SIG-M5 treated with dmso at 0.1 percent for 504 hours (cell line): ENCODE results near the gene ARSI.

Experiments
- DNase-seq: peaks from one replicate; lab custom pipeline; 2025; ENCODE audit not compliant: unreplicated experiment; lab: John Stamatoyannopoulos, UW

The ARSI gene

GRCh38 chr5:150294551-150295071 lies 8.1 kb downstream of the ARSI start:
- no peak for DNase-seq

- no peak for DNase-seq
These were observed 9.4 kb downstream of the ARSI start for GRCh38 chr5:150293091-150293941.

- no peak for DNase-seq
These were observed 11.0 kb downstream of the ARSI start for GRCh38 chr5:150291388-150292385.

DNA sequence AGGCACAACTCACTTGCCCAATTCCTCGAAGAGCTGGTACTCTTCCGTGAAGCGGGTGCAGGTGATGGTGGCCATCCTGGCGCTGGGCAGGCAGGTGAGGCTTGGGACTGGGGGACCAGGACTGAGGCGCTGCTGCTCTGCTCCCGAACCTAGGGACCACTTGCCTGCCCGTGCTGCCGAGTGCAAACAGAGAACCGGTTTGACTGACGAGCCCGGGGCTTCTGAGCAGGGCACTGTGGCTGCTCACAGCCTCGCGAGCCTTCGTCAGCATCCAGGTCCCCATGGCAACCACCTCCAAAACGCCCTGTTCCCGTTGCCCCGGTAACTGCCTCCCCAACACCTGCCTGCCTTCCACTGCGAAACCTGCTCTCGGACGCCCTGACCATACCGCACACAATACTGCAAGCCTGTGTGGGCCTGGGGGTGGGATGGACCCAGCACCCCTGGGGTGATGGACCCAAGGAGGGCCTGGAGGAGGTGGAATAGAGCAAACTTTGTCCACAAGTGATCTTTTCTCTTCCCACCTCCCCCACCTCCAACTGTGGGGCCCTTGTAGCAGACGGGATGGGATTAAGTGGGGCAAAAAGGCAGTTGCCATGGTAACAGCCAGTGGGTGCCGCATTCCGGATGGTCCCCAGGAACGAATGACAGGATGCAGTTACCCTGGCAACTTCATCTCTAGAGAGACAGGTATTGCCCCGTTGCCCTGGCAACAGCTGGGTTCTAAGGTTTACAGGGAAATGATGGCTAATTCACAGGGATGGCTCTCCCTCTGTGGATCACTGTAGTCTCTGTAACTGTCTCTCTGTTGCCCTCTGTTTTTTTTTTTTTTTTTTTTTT lies 12.9 kb downstream of the ARSI start, which contains the start of gene CAMK2A:
TSS of gene CAMK2A (minus strand) at position 223 of the 840 bp plus-strand sequence. CDS start at position 75, 148 bp downstream.
- DNase-seq: no peak

- no peak for DNase-seq
These were observed 13.9 kb downstream of the ARSI start for GRCh38 chr5:150288791-150289190.

GRCh38 chr5:150288361-150288760 lies 14.3 kb downstream of the ARSI start:
- no peak for DNase-seq

DNA sequence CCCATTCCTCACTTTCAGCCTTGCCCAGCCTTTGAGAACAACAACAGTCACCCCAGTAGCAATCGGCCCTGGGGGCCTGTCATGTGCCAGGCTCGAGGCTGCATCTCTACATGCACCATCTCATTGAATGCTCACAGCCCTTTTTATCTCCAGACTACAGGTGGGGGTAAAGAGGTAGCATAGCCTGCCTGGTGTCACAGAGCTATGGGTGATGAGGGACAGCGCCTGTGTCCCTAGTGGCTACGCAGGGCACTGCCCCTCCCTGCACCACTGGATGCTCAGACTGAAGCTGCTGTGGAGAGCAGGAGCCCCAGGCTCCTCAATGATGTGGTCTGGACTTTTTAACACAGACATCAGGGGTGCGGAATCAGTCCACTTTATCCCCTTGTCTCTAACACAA lies 15.9 kb downstream of the ARSI start:
- DNase-seq: peak; percentile 39

DNA sequence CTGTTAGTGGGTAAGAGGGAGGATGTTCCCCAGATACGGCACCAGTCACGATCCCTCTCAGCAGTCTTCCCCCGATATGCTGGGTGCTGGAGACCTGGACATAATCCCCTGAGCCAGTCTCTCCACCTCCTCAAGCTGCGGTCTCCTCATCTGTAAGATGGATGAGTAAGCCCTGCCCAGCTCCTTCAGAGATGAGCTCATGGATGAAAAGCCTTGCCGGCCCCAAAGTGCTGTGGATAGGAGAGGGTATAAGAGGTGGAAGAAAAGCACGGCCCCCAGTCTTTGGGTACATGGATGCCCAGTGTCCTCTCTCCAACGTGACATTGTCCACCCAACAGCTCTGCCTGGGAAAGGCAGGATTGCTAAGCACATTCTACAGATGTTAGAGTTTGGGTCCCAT lies 17.6 kb downstream of the ARSI start:
- no peak for DNase-seq

DNA sequence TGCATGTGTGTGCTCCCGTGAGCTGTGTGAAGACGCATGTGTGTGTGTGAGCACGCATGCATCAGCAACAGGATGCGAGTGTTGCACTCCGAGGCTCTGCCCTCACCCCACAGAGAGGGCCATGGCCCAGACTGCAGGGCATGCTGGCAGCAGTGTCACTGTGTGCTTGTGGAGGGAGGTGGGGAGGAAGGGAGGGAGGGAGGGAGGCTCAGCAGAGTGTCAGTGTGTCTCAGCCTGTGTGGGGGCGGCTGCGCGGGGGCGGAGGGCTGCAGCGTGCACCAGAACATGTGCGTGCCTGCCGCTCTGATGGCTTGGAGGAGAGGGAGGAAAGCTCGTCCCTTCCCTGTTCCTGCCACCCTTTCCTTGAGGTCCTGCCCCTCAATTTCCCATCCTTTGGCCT lies 18.4 kb downstream of the ARSI start:
- DNase-seq: no peak

DNA sequence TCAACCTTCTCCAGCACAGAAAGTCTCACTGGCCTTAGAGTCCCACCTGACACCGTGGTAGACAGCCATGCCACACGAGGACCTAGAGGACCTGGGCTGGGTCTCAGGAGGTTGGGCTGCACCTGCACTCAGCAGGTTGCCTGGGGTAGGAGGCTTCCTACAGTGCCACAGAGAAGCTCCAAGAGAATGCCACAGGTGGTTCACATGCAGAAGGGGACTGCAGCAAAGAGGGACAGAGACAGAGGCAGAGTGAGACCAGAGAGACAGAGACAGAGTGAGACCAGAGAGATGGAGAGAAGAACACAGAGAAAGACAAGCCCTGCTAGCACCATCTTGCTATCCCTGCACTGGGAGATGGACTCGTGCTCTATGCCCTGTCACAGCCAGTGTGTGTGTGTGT lies 18.8 kb downstream of the ARSI start:
- DNase-seq: no peak

GRCh38 chr5:150281987-150282386 lies 20.7 kb downstream of the ARSI start:
- DNase-seq: no peak

DNA sequence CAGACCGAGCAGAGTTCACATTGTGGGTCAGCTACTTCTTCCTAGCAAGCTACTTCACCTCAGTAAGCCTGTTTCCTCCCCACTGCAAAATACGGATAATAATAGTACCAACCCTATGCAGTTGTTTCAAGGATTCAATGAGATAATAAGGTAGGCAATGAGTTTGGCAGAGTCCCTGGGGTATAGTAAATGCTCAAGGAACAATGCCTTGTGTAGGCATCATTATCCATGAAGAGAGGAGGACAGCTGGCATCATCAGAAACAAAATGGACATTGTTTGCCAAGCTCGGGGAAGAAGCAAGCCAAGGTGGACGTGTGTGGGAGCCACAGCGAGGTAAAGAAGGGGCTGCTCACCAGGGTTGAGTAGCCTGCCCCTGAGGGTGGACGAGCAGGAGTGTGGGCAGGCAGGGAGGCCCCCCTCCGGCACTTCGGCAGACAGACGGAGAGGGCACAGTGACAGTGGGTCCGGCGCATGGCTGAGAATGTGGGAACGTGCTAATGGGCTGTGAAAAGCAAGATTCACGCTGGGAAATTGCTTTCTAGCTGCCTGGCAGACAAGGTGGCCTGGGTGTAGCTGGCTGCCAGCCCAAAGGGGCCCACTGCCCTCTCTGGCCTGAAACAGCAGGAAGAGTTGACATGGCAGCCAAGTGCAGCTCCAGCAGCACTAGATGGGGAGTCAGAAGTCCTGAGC lies 23.2 kb downstream of the ARSI start:
- no peak for DNase-seq

GRCh38 chr5:150278916-150279315 lies 23.8 kb downstream of the ARSI start:
- no peak for DNase-seq

- no peak for DNase-seq
These were observed 24.5 kb downstream of the ARSI start for GRCh38 chr5:150278046-150278730.

DNA sequence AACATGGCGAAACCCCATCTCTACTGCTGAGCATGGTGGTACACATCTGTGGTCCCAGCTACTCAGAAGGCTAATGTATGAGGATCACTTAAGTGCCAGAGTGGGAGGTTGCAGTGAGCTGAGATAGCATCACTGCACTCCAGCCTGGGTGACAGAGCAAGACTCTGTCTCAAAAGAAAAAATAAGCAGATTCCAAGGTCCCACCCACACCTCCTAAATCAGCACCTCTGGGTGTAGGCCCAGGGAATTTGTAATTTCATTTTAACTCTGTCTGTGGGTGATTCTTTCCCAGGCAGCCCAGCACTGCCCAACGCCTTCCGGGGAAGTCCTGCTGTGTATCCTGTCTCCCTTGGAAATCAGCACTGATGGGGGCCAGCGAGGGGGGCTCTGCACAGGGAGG lies 25.7 kb downstream of the ARSI start:
- DNase-seq: no peak

GRCh38 chr5:150274811-150275210 lies 27.9 kb downstream of the ARSI start:
- DNase-seq: no peak

- peak; percentile 32 for DNase-seq
These were observed 30.2 kb downstream of the ARSI start for GRCh38 chr5:150272531-150272930.

DNA sequence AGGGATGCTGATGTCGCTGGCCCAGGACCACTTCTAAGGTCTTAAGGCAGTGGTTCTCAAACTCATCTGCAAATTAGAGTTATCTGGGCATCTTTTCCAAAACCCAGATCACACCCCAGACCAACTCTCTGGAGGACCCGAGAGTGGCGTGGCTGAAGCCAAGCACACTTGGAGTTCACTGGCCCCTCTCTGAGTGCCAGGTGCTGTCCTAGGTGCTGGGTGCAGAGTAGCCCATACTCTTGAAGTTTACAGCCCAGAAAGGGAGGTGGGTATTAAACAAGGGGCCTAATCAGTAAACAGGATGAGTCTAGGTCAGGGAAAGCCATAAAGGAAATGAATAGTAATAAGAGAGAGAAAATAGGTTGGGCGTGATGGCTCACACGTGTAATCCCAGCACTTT lies 30.8 kb downstream of the ARSI start:
- no peak for DNase-seq

GRCh38 chr5:150271296-150271692 lies 31.4 kb downstream of the ARSI start:
- DNase-seq: no peak
